DOHH2 (cell line): ENCODE results near the gene GALNT14.

Source experiments
- CTCF ChIP-seq: fragments of 200-600 bp; sonication (generic); IDR thresholded peaks from one replicate; pipeline ENCODE4 v1.5.1; 2014; ENCODE audit warnings: antibody characterized with exemption, mild to moderate bottlenecking, low read depth, low read length; ENCODE audit not compliant: poor library complexity, severe bottlenecking
- EZH2phosphoT487 ChIP-seq: fragments of 200-600 bp; sonication (generic); IDR thresholded peaks from 2 replicates; pipeline ENCODE4 v1.6.1; 2017; ENCODE audit warnings: borderline replicate concordance, mild to moderate bottlenecking, antibody characterized with exemption, low read length, moderate library complexity, mixed read lengths

- no peak for TF ChIP-seq CTCF
- TF ChIP-seq EZH2phosphoT487: no peak
These were observed 99.9 kb downstream of the GALNT14 start for GRCh38 chr2:31038385-31038784.
